ENCODE data around the gene KCNAB2. TPM values are rescaled to one million over a fixed set of nuclear protein-coding genes. Genes with fewer than 3 reads are reported as not detected.
"Not testable (repeated sequence)": the region's sequence is repeated elsewhere in the genome, so short reads cannot be mapped to it uniquely, and the experiment has no call there.

KCNAB2 gene
- total RNA-seq, 1 donor from 2014 or later: 261 TPM

DNA sequence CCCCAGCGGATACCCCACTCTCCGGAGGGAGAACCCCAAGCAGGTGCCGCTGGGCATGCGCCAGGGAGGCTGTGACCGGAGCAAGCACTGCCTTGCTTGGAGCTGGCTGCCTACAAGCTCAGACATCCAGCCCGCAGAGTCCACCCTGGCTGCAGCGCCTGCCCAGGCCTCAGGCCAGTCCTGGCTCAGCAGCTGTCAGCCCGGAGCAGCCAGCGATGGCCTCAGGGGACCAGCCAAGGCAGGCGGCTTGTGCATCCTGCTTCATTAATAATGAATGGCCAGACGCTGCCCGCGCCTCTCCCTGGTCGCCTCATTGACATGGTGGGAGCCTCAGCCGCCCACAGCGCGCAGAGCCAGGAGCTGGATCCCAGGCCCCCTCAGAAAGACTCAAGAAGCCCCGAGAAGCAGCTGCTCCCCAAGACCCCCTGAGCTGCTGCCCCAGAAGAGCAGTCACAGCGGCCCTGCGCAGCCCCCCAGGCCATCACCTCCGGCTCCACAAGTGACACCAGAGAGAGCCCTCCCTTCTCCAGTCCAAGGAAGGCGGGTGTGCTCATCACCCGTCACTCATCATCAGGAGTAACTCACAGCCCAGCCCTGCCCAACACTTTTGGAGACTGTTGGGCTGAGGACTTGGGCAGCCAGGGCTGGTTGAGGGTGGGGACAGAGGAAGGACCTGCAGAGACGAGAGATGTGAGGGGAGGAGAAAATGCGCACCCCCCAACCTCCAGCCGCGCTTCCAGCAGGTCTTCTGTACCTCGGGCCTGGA, 19.6 kb downstream of the KCNAB2 start:
- intact Hi-C loops (cut with micrococcal nuclease): no loop called here
- peaks cover 17% of the 10 kb centered on the region for H3K36me3 Mint-ChIP-seq (ENCODE audit: low read depth)
- H3K4me3 Mint-ChIP-seq: no peak overlapping the region
- H3K4me1 Mint-ChIP-seq: no peaks in the 10 kb centered on the region
- no peak overlapping the region for H3K27ac Mint-ChIP-seq
- H3K27me3 Mint-ChIP-seq: no peaks in the 10 kb centered on the region
- no peak for DNase-seq
- no peaks in the 10 kb centered on the region for H3K9me3 Mint-ChIP-seq

DNA sequence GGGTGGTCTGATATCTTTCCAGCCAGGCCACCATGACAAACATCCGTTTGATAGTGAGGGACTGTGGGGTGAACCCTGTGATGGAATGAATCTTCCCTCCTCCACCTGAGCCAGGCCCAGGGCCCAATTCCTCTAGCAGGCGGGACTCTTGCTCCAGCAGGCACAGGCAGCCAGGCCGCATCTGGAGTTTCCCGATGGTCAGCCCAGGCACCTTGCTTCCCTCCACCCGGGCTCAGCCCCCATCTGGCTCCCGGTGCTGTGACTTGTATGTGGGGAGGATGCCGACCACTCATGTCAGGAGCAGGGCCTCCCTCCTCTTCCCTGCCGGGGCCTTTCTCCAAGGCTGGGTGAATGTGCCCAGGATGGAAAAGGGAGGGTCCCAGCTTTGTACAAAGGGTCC, 21.0 kb downstream of the KCNAB2 start:
- Mint-ChIP-seq H3K4me1 (no peaks in the 10 kb centered on the region), H3K36me3 (ENCODE audit: low read depth) (peaks cover 17% of the 10 kb centered on the region), H3K9me3 (no peaks in the 10 kb centered on the region), H3K4me3 (no peak overlapping the region), H3K27ac (no peak overlapping the region), H3K27me3 (no peaks in the 10 kb centered on the region)
- no peak for DNase-seq
- intact Hi-C loops (cut with micrococcal nuclease): no loop called here

DNA sequence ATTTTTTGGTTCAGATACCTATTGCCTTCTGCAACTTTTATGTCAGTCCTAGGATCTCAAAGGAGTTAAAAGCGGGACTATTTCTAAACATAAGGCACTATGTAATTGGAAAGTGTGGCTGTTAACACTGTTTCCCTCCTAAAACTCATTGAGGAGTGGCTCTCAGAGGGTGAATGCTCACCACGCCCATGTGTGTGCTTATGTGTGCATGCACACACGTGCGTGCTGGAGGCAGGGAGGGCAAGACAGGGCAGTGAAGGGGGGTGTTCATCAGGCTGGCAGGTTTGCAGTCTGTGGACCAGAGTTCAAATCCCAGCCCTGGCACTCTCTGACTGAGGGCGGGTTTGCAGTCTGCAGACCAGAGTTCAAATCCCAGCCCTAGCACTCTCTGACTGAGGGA, 22.4 kb downstream of the KCNAB2 start:
- Mint-ChIP-seq H3K27me3 (no peaks in the 10 kb centered on the region), H3K4me3 (no peak overlapping the region), H3K36me3 (ENCODE audit: low read depth) (peaks cover 14% of the 10 kb centered on the region), H3K4me1 (no peaks in the 10 kb centered on the region), H3K27ac (no peak overlapping the region), H3K9me3 (no peaks in the 10 kb centered on the region)
- no peak for DNase-seq
- intact Hi-C loops (cut with micrococcal nuclease): no loop called here

DNA sequence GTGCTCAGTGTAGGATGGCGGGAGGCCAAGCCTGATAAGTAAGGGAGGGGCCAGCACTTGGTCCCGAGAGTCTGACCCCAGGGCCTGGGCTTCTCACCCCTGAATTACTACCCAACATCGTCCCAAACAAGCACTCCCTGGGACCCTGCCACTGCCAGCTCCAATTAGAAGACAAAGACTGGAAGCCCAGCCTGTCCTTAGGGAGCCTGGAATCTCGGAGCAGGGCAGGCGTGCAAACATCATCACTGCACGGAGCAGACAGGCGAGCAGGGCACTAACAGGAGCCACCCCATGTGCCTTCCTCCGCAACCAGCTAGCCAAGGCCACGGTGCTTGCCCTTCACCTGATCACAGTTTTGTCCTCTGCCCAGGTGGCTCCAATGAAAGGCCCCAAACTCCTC, 23.2 kb downstream of the KCNAB2 start:
- Mint-ChIP-seq H3K27ac (no peak overlapping the region), H3K36me3 (ENCODE audit: low read depth) (peaks cover 13% of the 10 kb centered on the region), H3K4me3 (no peak overlapping the region), H3K9me3 (no peaks in the 10 kb centered on the region), H3K4me1 (no peaks in the 10 kb centered on the region), H3K27me3 (no peaks in the 10 kb centered on the region)
- no peak for DNase-seq
- intact Hi-C loops (cut with micrococcal nuclease): no loop called here

DNA sequence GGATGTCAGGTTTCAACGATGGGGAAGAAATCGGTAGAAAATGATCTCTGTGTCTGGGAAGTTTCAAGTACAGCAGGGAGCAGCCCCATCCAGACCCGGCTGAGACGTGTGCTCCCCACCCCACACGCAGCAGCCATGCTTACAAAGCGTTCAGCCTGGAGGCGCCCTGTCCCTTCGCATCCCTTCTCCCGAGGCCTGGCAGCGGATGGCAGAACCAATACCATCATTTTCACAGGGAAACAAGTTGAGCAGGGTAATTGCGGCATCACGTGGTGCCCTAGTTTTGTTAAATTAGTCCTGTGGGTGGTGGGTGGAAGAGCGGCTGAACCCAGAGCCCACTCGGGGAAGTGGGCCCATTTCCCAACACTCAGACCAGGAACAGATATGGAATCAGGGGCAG, 23.9 kb downstream of the KCNAB2 start:
- peaks cover 17% of the 10 kb centered on the region for H3K36me3 Mint-ChIP-seq (ENCODE audit: low read depth)
- no peak overlapping the region for H3K27ac Mint-ChIP-seq

DNA sequence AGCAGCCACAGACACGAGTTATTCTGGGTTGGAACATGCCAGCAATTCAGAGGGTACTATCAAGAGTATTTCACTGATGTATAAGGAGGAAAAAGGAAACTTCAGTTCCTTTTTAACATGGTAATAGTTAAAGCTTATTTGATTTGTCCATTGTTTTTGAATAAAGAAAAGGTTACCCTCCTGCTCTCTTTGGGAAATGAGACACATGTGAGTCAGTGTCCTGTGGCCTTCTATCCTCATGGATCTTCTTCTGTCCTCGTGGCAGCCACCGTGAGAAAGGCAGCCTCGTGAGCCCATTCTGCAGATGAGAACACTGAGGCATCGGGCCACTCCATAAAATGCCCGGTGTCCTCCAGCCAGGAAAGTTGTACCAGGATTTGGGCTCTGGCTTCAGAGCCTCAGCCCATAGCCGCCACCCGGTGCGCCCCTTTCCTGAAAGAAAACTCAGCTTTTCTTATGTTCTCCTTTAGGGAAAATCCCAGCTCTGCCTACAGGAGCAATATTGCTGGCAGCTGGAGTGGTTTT, 24.8 kb downstream of the KCNAB2 start:
- Mint-ChIP-seq H3K9me3 (no peaks in the 10 kb centered on the region), H3K27ac (no peak overlapping the region), H3K36me3 (ENCODE audit: low read depth) (peaks cover 24% of the 10 kb centered on the region), H3K27me3 (no peaks in the 10 kb centered on the region), H3K4me3 (no peak overlapping the region), H3K4me1 (no peaks in the 10 kb centered on the region)
- intact Hi-C loops (cut with micrococcal nuclease): no loop called here
- no peak for DNase-seq

More for the DNA sequence above, 23.9 kb downstream of the KCNAB2 start:
- intact Hi-C loops (cut with micrococcal nuclease): no loop called here
- no peaks in the 10 kb centered on the region for H3K9me3 Mint-ChIP-seq
- no peaks in the 10 kb centered on the region for H3K4me1 Mint-ChIP-seq
- DNase-seq: no peak
- no peaks in the 10 kb centered on the region for H3K27me3 Mint-ChIP-seq
- no peak overlapping the region for H3K4me3 Mint-ChIP-seq

DNA sequence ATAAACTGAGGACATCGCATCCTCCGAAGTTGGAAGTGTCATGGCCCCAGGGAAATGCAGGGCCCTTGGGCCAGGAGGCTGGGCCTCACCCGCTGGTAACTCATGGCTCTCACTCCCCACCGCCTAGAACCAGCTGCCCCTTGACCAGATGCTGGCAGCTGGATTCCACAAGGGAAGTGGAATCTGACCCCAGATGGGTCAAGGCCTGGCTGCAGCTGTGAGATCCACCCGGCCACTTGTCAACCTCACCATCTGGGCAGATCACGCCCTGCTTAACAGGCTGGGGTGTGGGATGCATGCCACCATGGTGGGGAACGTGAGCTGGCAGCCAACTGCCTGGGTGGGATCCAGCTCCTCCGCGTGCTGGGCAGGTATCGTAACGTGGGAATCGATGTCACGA, 25.5 kb downstream of the KCNAB2 start:
- intact Hi-C loops (cut with micrococcal nuclease): no loop called here
- H3K9me3 Mint-ChIP-seq: no peaks in the 10 kb centered on the region
- H3K36me3 Mint-ChIP-seq (ENCODE audit: low read depth): peaks cover 29% of the 10 kb centered on the region
- DNase-seq: no peak
- H3K4me1 Mint-ChIP-seq: no peaks in the 10 kb centered on the region
- H3K27ac Mint-ChIP-seq: no peak overlapping the region
- no peaks in the 10 kb centered on the region for H3K27me3 Mint-ChIP-seq
- no peak overlapping the region for H3K4me3 Mint-ChIP-seq

DNA sequence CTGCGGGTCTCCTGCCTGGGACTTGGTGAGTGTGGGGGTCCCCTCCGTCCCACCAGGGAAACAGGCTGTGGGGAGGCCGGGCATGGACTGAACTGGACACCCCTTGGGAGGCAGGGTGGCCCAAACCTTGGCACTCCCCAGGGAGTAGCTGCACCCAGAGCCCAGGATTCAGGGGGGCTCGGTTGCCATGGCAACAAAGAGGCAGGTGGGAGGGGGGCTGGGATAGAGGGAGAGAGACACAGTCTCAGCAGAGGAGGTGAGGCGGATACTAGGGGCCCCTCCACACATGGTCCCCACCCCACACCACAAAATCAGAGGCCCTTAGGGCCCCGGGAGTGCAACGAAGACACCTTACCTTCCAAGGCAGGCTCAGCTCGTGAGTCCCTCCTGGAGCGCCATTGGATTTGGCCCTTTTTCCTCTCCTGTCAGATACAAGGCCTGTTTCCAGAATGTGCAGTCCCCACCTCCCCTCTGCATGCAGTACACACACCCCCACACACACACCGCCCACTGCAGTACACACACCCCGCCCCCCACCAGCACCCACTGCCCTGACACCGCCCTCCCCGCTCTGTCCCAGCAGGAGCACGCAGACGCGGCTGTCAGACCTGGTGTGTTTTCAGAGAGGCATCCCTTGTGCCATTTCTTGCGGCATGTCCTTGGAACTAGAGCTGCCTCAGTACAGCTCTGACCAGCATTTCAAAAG, 27.2 kb downstream of the KCNAB2 start:
- Mint-ChIP-seq H3K4me1 (no peaks in the 10 kb centered on the region), H3K27me3 (no peaks in the 10 kb centered on the region), H3K4me3 (no peak overlapping the region), H3K36me3 (ENCODE audit: low read depth) (peaks cover 34% of the 10 kb centered on the region), H3K9me3 (no peaks in the 10 kb centered on the region), H3K27ac (no peak overlapping the region)
- DNase-seq: no peak
- intact Hi-C loops (cut with micrococcal nuclease): no loop called here

DNA sequence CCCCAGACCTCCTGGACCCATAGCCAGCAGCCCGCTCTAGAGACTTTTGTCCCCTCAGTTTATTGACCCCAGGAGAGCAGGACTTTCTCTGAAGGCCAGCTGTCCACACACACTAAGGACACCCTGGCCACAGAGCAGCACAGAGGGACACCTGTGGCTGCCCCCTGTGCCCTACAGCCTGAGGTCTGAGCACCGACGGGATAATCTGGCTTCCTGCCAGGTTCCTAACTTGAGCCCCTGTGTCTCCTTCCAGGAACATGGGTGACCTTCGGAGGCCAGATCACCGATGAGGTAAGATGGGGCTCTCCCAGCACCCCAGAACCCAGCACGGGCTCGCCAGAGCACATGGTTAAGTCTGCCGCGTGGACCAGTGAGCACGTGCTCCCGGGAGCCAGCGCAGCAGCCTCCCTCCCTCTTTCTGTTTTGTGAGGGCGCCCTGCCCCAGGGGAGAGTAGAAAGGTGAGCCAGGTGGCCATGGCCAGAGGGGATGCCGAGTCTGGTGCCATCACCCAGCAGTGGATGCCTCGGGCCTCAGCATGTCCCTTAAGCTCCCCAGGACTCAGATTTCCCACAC, 27.9 kb downstream of the KCNAB2 start:
- no peak overlapping the region for H3K27ac Mint-ChIP-seq
- peaks cover 40% of the 10 kb centered on the region for H3K36me3 Mint-ChIP-seq (ENCODE audit: low read depth)
- intact Hi-C loops (cut with micrococcal nuclease): no loop called here
- no peaks in the 10 kb centered on the region for H3K9me3 Mint-ChIP-seq
- H3K27me3 Mint-ChIP-seq: no peaks in the 10 kb centered on the region
- H3K4me1 Mint-ChIP-seq: peaks cover 2% of the 10 kb centered on the region
- H3K4me3 Mint-ChIP-seq: no peak overlapping the region
- no peak for DNase-seq

DNA sequence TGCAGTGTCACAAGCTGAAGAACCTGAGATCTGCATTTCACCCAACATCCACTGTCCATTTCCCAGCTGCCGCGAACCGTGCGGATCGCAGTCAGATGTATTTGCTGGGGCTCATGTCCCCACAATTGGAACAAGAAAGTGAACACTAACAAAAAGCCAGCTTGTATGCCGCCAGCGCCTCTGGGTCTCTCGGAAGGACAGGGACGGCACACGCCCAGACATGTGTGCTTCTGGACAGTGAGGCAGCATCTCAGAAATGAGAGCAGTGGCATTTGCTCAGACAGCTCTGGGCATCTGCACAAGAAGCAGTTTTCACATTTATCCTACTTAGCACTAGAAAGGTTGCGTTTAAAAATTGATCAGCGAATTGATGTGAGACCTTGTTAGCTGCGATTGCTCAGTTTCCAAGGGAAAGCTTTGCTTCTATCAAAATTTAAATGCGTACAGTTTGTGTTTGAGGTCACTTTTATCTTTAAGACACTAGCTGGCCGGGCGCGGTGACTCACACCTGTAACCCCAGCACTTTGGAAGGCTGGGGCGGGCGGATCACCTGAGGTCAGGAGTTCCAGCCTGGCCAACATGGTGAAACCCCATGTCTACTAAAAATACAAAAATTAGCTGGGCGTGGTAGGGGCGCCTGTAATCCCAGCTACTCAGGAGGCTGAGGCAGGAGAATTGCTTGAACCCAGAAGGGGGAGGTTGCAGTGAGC, 28.7 kb downstream of the KCNAB2 start:
- H3K36me3 Mint-ChIP-seq (ENCODE audit: low read depth): peaks cover 40% of the 10 kb centered on the region
- intact Hi-C loops (cut with micrococcal nuclease): no loop called here
- H3K27ac Mint-ChIP-seq: no peak overlapping the region

DNA sequence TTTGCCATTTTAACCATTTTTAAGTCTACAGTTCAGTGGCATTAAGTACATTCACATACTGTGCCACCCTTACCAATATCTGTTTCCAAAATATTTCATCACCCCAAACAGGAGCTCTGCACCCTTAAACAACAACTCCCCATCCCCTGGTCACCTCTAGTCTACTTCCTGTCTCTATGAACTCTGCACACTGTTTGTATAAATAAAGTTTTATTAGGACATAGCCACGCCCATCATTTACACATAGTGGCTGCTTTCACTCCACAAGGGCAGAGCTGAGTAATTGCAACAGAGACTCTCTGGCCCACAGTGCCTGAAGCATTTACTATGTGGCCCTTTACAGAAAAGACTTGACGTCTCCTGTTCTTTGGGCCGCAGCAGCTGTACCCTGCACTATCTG, 30.1 kb downstream of the KCNAB2 start:
- no peak overlapping the region for H3K27ac Mint-ChIP-seq
- no peaks in the 10 kb centered on the region for H3K9me3 Mint-ChIP-seq
- peaks cover 47% of the 10 kb centered on the region for H3K36me3 Mint-ChIP-seq (ENCODE audit: low read depth)
- no peak for DNase-seq
- no peaks in the 10 kb centered on the region for H3K27me3 Mint-ChIP-seq
- no peak overlapping the region for H3K4me3 Mint-ChIP-seq
- peaks cover 2% of the 10 kb centered on the region for H3K4me1 Mint-ChIP-seq
- intact Hi-C loops (cut with micrococcal nuclease): no loop called here

More for the DNA sequence above, 28.7 kb downstream of the KCNAB2 start:
- Mint-ChIP-seq H3K4me3 (no peak overlapping the region), H3K9me3 (no peaks in the 10 kb centered on the region), H3K4me1 (peaks cover 2% of the 10 kb centered on the region), H3K27me3 (no peaks in the 10 kb centered on the region)
- DNase-seq: no peak

DNA sequence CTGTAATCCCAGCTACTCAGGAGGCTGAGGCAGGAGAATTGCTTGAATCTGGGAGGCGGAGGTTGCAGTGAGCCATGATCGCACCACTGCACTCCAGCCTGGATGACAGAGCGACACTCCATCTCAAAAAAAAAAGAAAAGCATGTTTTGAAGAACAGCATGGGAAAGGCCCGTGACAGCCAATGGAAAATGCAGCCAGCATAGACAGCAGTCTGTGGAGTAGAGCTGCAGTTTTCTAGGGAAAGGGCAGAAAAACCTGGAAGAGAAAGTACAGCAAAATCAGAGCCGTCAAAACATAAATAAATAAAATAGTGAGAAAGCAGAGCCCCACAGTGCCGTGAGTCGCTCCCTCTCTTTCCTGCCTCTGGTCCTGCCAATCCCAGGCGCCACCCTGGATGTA, 31.4 kb downstream of the KCNAB2 start:
- H3K36me3 Mint-ChIP-seq (ENCODE audit: low read depth): peaks cover 56% of the 10 kb centered on the region
- DNase-seq; H3K4me3 Mint-ChIP-seq; intact Hi-C loops (cut with micrococcal nuclease); H3K27ac Mint-ChIP-seq; H3K9me3 Mint-ChIP-seq; H3K4me1 Mint-ChIP-seq; H3K27me3 Mint-ChIP-seq: not testable (repeated sequence)

DNA sequence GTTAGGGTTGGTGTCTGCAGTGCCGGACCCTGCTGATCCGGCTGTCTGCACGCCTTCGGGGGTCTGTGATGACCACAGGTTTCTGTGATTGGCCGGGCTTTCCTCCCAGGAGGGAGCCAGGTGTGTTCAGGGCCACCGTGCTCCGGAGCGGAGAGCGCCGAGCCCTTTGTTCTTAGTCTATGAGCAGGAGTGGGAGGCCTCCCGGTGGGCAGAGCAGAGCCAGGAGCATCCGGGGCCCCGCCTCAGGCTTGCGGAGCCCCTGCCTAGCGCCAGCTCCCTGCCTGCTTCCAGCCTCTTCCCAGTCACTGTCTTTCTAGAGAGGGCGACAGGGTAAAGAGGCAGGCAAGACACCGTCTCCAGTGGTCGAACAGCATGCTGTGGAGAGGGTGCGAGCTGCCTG, 31.8 kb downstream of the KCNAB2 start:
- Mint-ChIP-seq H3K27ac (no peak overlapping the region), H3K4me3 (no peak overlapping the region), H3K4me1 (peaks cover 2% of the 10 kb centered on the region), H3K9me3 (no peaks in the 10 kb centered on the region), H3K36me3 (ENCODE audit: low read depth) (peaks cover 56% of the 10 kb centered on the region), H3K27me3 (no peaks in the 10 kb centered on the region)
- DNase-seq: no peak
- intact Hi-C loops (cut with micrococcal nuclease): no loop called here

DNA sequence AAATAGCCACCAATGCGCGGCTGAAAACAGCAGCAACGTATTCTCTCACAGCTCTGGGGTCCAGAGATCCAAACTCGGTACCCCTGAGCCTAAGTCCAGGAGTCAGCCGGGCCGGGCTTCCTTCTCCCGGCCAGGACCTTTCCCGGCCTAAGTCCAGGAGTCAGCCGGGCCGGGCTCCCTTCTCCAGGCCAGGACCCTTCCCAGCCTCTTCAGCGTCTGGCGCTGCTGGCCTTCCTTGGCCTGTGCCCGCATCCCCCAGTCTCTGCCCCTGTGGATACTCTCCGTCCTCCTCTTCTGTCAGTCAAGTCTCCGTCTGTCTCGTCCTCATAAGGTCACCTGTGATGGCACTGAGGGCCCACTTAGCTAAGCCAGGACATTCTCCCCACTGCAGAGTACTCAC, 32.2 kb downstream of the KCNAB2 start:
- Mint-ChIP-seq H3K36me3 (ENCODE audit: low read depth) (peaks cover 56% of the 10 kb centered on the region), H3K4me1 (peaks cover 2% of the 10 kb centered on the region), H3K9me3 (no peaks in the 10 kb centered on the region), H3K27me3 (no peaks in the 10 kb centered on the region), H3K27ac (no peak overlapping the region), H3K4me3 (no peak overlapping the region)
- no peak for DNase-seq
- intact Hi-C loops (cut with micrococcal nuclease): no loop called here
